ENCODE measurements around the gene PRIM2.
"Not testable (repeated sequence)": the region's sequence is repeated elsewhere in the genome, so short reads cannot be mapped to it uniquely, and the experiment has no call there.

- TF ChIP-seq POLR2A, CTCF, POLR2AphosphoS5 (IDR thresholded peaks at IDR 0.05): not testable (repeated sequence)
These were observed 198.4 kb downstream of the PRIM2 start for GRCh38 chr6:57515845-57516244.

All from prostate gland (tissue), 2 donors.